HG02840 (cell line): ENCODE measurements around the gene PSG3.
"Not testable (repeated sequence)": the region's sequence is repeated elsewhere in the genome, so short reads cannot be mapped to it uniquely, and the experiment has no call there.

Experiments used
- ATAC-seq: cut with Tn5 transposase; IDR thresholded peaks from one replicate; pipeline ENCODE4 v1.9.1; 2021; ENCODE audit warnings: mild to moderate bottlenecking, moderate library complexity, moderate number of reproducible peaks; ENCODE audit not compliant: unreplicated experiment, low FRiP score

The PSG3 gene

GRCh38 chr19:42695811-42696503, 44.3 kb downstream of the PSG3 start:
- ATAC-seq = no peak

GRCh38 chr19:42693760-42694350, 46.4 kb downstream of the PSG3 start:
- no peak for ATAC-seq

- ATAC-seq = no peak
Measured at GRCh38 chr19:42683917-42684513, 56.3 kb downstream of the PSG3 start.

GRCh38 chr19:42676326-42676725, 64.0 kb downstream of the PSG3 start:
- ATAC-seq = not testable (repeated sequence)

GRCh38 chr19:42674549-42674948, 65.7 kb downstream of the PSG3 start:
- not testable (repeated sequence) for ATAC-seq
